IPS-18a (cell line): ENCODE measurements around the gene ERN1.
"Not testable (repeated sequence)": the region's sequence is repeated elsewhere in the genome, so short reads cannot be mapped to it uniquely, and the experiment has no call there.

Experiments
- H3K27ac ChIP-seq: one replicate; pipeline ENCODE4 v1.5.1; 2013; ENCODE audit warnings: low read length
- H3K27me3 ChIP-seq: one replicate; pipeline ENCODE4 v1.6.1; 2013; ENCODE audit warnings: mild to moderate bottlenecking, low read length; ENCODE audit not compliant: control insufficient read depth, insufficient read depth
- H3K36me3 ChIP-seq: one replicate; pipeline ENCODE4 v1.6.1; 2013; ENCODE audit warnings: low read depth, low read length; ENCODE audit not compliant: control insufficient read depth
- H3K4me1 ChIP-seq: one replicate; pipeline ENCODE4 v1.6.1; 2013; ENCODE audit warnings: low read depth, low read length; ENCODE audit not compliant: control insufficient read depth
- H3K4me3 ChIP-seq: one replicate; pipeline ENCODE4 v1.5.1; 2013; ENCODE audit warnings: low read length
- H3K9ac ChIP-seq: one replicate; pipeline ENCODE4 v1.6.1; 2013; ENCODE audit warnings: mild to moderate bottlenecking, low read length, moderate library complexity
- H3K9me3 ChIP-seq: one replicate; pipeline ENCODE4 v1.6.1; 2013; ENCODE audit warnings: low read depth, low read length; ENCODE audit not compliant: control insufficient read depth

The ERN1 gene

GRCh38 chr17:64024781-64025731 lies 104.9 kb downstream of the ERN1 start:
- no peak overlapping the region for H3K4me3 ChIP-seq
- H3K27ac ChIP-seq, result no peak overlapping the region
- H3K27me3 ChIP-seq, result no peaks in the 10 kb centered on the region
- H3K9me3 ChIP-seq, result no peaks in the 10 kb centered on the region
- H3K4me1 ChIP-seq, result no peaks in the 10 kb centered on the region
- no peak overlapping the region for H3K9ac ChIP-seq
- H3K36me3 ChIP-seq, result no peaks in the 10 kb centered on the region

GRCh38 chr17:64024215-64024654 lies 105.7 kb downstream of the ERN1 start:
- no peaks in the 10 kb centered on the region for H3K4me1 ChIP-seq
- no peak overlapping the region for H3K9ac ChIP-seq
- H3K27ac ChIP-seq, result no peak overlapping the region
- no peak overlapping the region for H3K4me3 ChIP-seq
- H3K27me3 ChIP-seq, result no peaks in the 10 kb centered on the region
- no peaks in the 10 kb centered on the region for H3K9me3 ChIP-seq
- H3K36me3 ChIP-seq, result no peaks in the 10 kb centered on the region

GRCh38 chr17:64022611-64023063 lies 107.3 kb downstream of the ERN1 start:
- Histone ChIP-seq H3K4me1 (no peaks in the 10 kb centered on the region), H3K27me3 (no peaks in the 10 kb centered on the region), H3K9ac (no peak overlapping the region), H3K9me3 (no peaks in the 10 kb centered on the region), H3K36me3 (no peaks in the 10 kb centered on the region), H3K4me3 (no peak overlapping the region), H3K27ac (no peak overlapping the region)

DNA sequence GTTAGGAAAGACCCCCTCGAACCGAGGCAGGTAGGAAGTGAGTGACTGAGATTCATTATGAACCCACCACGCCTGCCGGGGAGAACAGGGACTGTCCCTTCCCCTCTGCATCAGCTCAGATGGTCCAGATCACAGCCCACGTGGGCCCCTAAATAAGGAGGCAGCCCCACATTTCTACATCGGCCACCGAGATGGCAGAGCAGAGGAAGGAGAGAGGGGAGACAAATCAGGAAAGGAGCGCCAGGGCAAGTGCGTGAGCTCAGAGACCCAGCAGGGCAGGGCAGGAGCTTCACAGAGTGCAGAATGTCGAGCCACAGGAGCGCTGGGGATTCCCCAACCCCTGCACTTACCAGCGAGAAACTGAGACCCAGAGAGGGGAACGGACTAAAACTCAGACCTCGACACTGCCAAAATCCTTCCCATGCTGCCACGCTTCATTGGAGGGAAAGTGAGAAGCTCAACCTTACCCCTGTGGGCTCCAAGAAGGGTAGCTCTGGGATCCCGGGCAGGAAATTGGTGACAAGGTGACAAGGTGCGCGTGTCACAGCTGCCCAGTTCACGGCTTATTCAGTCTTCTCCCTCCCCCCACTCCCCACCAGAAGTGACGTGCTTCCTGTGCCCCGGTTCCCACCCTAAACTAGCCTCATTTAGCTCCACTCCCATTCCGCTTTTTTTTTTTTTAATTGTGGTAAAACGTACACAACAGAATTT lies 109.7 kb downstream of the ERN1 start, which contains the start of gene ICAM2:
ICAM2 (minus strand) TSS at position 578 of the 711 bp plus-strand sequence. CDS start 13,942 bp downstream, outside the sequence.
- Histone ChIP-seq H3K36me3 (no peaks in the 10 kb centered on the region), H3K9me3 (no peaks in the 10 kb centered on the region), H3K9ac (no peak within 1 kb of the TSS), H3K27me3 (no peaks in the 10 kb centered on the region), H3K27ac (no peak within 1 kb of the TSS), H3K4me1 (no peaks in the 10 kb centered on the region), H3K4me3 (peak within 1 kb of the TSS; percentile 2)

DNA sequence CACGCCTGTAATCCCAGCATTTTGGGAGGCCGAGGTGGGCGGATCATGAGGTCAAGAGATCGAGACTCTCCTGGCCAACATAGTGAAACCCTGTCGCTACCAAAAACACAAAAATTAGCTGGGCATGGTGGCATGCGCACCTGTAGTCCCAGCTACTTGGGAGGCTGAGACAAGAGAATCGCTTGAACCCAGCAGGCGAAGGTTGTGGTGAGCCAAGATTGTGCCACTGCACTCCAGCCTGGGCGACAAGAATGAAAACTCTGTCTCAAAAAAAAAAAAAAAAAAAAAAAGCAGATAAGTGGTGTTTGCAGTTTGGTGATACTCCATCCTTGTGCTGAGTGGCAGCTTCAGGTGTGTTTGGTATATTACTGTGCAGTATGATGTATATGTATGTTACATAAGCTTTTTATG lies 110.4 kb downstream of the ERN1 start:
- H3K4me1 ChIP-seq, H3K27me3 ChIP-seq, H3K9me3 ChIP-seq, H3K9ac ChIP-seq, H3K36me3 ChIP-seq, H3K4me3 ChIP-seq, H3K27ac ChIP-seq: not testable (repeated sequence)

DNA sequence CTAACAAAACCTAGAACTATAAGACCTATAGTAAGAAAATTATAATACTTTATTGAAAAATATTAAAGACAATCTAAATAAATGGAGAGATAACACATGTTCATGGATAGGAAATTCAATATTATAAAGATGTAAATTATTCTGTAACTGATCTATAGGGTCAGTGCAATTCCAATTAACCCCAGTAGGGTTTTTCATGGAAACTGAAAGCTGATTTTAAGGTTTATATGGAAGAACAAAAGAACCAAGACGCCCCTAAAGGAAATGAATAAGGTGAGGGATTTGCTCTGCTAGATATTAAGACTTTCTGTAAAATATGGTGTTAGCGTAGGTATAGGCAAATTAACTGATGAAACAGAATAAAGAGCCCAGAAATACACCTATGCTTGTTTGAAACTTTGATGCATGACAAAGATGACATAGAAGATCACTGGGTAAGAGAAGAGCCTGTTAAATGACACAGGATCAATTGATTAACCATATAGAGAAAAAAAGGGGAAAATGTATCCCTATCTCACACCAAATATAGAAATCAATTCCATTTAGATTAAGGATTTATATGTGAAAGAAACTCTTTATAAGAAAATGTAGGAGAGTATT lies 112.5 kb downstream of the ERN1 start:
- H3K27me3 ChIP-seq, result no peaks in the 10 kb centered on the region
- no peaks in the 10 kb centered on the region for H3K4me1 ChIP-seq
- H3K9me3 ChIP-seq, result no peaks in the 10 kb centered on the region
- no peak overlapping the region for H3K4me3 ChIP-seq
- no peak overlapping the region for H3K9ac ChIP-seq
- H3K36me3 ChIP-seq, result no peaks in the 10 kb centered on the region
- H3K27ac ChIP-seq, result no peak overlapping the region

- H3K9ac ChIP-seq, result no peak overlapping the region
- H3K27ac ChIP-seq, result no peak overlapping the region
- H3K36me3 ChIP-seq, result no peaks in the 10 kb centered on the region
- no peak overlapping the region for H3K4me3 ChIP-seq
- H3K9me3 ChIP-seq, result no peaks in the 10 kb centered on the region
- no peaks in the 10 kb centered on the region for H3K4me1 ChIP-seq
- no peaks in the 10 kb centered on the region for H3K27me3 ChIP-seq
Measured at GRCh38 chr17:64016974-64017373, 113.0 kb downstream of the ERN1 start.

- Histone ChIP-seq H3K27me3 (no peaks in the 10 kb centered on the region), H3K4me1 (no peaks in the 10 kb centered on the region), H3K4me3 (no peak overlapping the region), H3K36me3 (no peaks in the 10 kb centered on the region), H3K27ac (no peak overlapping the region), H3K9ac (no peak overlapping the region), H3K9me3 (no peaks in the 10 kb centered on the region)
Measured at GRCh38 chr17:64016231-64016784, 113.6 kb downstream of the ERN1 start.

DNA sequence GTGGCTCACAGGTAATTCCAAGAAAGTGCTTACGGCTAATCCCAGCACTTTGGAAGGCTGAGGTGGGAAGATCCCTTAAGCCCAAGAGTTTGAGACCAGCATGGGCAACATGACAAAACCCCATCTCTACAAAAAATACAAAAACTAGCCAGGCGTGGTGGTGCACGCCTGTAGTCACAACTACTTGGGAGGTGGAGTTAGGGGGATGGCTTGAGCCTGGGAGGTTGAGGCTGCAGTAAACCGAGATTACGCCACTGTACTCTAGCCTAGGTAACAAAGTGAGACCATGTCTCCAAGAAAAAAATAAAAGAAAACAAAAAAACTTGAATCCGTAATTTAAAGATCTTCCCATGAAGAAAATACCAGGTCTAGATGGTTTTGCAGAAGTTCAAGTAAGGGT lies 114.5 kb downstream of the ERN1 start:
- H3K4me3 ChIP-seq, result no peak overlapping the region

DNA sequence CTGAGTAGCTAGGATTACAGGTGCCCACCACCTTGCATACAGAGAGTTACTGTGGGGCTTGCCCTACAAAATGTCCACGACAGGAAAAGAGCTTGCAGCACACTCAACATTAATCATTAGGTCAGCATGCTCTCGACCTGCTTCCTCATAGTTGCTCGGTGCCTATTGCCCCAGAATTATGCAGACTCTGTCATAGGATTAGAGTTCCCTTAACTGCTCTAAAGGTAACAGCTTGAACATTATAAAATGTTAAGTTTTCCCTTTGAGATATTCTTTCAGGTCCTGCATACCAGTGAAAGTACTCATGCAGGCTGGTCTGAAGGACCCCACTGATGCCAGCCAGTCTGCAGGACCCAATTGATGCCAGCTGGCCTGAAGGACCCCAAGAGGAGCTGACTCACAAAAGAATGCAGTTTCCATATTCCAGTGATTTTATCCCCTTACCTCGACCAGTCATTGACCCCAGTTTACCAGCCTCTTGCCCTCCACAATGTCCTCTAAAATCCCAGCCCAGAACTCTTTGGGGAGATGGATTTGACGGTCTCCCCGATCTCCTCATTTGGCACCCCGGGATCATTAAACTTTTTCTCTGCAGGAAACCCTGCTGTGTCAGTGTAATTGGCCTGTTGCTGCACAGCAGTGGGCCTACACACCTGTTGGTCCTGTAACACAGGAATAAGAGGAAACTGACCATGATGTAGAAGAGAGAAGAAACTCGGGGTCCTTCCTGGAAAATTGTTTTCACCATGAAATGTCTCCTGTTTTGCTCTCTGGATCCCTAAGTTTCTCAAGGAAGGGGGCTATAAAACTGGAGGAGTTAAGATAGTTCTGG lies 120.2 kb downstream of the ERN1 start:
- H3K9me3 ChIP-seq, result no peaks in the 10 kb centered on the region
- H3K4me1 ChIP-seq, result peaks cover 9% of the 10 kb centered on the region
- no peak overlapping the region for H3K27ac ChIP-seq
- H3K4me3 ChIP-seq, result no peak overlapping the region
- H3K27me3 ChIP-seq, result no peaks in the 10 kb centered on the region
- H3K36me3 ChIP-seq, result no peaks in the 10 kb centered on the region
- no peak overlapping the region for H3K9ac ChIP-seq

More for the DNA sequence above, 114.5 kb downstream of the ERN1 start:
- Histone ChIP-seq H3K27me3 (no peaks in the 10 kb centered on the region), H3K9me3 (no peaks in the 10 kb centered on the region), H3K4me1 (no peaks in the 10 kb centered on the region), H3K36me3 (no peaks in the 10 kb centered on the region), H3K27ac (no peak overlapping the region), H3K9ac (no peak overlapping the region)
